ENCODE results near the gene GTF2H4. TPM values are rescaled to one million over a fixed set of nuclear protein-coding genes. Genes with fewer than 3 reads are reported as not detected.
"Not testable (repeated sequence)": the region's sequence is repeated elsewhere in the genome, so short reads cannot be mapped to it uniquely, and the experiment has no call there.

Gene GTF2H4
- total and polyA plus RNA-seq, 5 donors = 10.6 to 29.7 (median 14.1) TPM

DNA sequence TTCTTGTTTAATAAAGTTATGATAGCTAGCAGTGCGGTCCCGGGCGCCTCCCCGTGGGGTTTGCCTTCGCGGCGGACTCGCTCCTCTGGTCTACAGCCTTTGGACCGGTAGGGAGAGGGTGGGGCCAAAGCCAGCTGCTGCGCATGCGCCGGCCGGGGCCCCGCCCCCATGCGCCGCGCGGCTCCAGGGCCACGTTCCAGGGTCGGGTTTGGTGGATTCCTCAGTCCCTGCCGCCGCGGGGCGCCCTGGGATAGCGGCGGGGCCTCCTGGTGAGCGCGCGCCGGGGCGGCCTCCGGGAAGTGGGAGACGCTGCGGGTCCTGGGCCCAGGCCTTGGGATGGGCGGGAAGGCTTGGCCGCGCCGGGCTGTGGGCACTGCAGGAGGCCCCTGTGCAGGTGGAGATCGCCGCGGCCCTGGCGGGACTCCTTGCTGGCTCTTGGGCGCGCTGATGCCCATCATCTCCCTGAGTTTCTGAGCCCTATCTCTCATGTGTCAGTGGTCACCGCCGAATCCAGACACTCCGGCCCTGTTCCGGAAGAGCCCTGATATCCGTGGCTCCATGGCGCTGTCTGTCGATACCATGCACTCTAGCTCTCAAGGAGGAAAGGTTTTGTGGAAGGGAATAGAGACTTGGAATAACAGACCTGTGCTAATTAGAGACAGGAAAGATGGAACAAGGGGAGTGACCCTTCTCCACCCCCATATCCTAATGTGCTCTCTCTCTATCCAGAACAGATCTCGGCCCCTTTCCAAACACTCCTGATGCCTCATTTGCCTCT is 6.3 kb downstream of the GTF2H4 start, which contains the start of gene VARS2:
TSS of gene VARS2 (plus strand) at position 163 of the 778 bp plus-strand sequence. CDS start at position 762, 599 bp downstream.
- Histone ChIP-seq H3K9me3 (ENCODE audit: control insufficient read depth, low read length) (no peaks in the 10 kb centered on the region), H3K27me3 (ENCODE audit: control insufficient read depth, insufficient read depth) (no peaks in the 10 kb centered on the region), H3K4me1 (ENCODE audit: control insufficient read depth, insufficient read depth, low read length) (peaks cover 2% of the 10 kb centered on the region), H3K4me3 (ENCODE audit: low read length) (peak within 1 kb of the TSS; percentile 37), H3K27ac (ENCODE audit: low read length) (peak within 1 kb of the TSS; percentile 76)
- under 1% methylated on average over 52 of the region's 52 CpGs for WGBS
- ATAC-seq (peak; percentile 97), DNase-seq (peak; percentile 89 to 97 (median 96))
- intact Hi-C loops (cut with DNase I) = loop anchor here in 3 of 4 donors (2.0 to 10.0 kb wide), 3 partner anchors 155 to 169 kb away; partner anchors contain the start of genes FLOT1 (in 1 of the 3) and IER3 (in 1 of the 3)

- WGBS = 37% methylated on average over 17 of the region's 17 CpGs
- Histone ChIP-seq H3K27ac (ENCODE audit: low read length) (peak overlapping the region; percentile 76), H3K4me1 (ENCODE audit: control insufficient read depth, insufficient read depth, low read length) (peaks cover 2% of the 10 kb centered on the region), H3K9me3 (ENCODE audit: control insufficient read depth, low read length) (no peaks in the 10 kb centered on the region), H3K4me3 (ENCODE audit: low read length) (peak overlapping the region; percentile 37), H3K27me3 (ENCODE audit: control insufficient read depth, insufficient read depth) (no peaks in the 10 kb centered on the region)
- intact Hi-C loops (cut with DNase I) = loop anchor here in 3 of 4 donors (2.0 to 10.0 kb wide), 4 partner anchors 154 to 170 kb away; partner anchors contain the start of genes FLOT1 (in 1 of the 3) and IER3 (in 1 of the 3)
- peak in 1 of 3 donors; percentile 42 for DNase-seq
- peak in 1 of 2 donors; percentile 3 for ATAC-seq
These were observed 7.0 kb downstream of the GTF2H4 start for GRCh38 chr6:30914854-30915590.

DNA sequence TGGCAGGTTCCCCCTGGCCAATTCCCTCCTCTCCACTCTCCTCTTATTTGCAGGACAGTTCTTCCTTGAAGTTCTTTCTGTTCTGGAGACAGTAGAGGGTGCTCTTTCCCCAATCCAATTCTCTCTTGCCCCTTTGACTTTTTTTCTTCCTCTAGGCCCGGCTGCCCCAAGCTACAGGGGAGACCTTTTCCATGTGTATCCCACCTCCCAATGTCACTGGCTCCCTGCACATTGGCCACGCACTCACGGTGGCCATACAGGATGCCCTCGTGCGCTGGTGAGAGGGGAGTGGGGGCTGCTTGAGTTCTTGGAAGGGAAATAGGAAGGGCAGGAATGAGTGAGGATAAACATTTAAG is 7.6 kb downstream of the GTF2H4 start:
- intact Hi-C loops (cut with DNase I) = loop anchor here in 3 of 4 donors (2.0 to 10.0 kb wide), 4 partner anchors 153 to 171 kb away; partner anchors contain the start of genes FLOT1 (in 1 of the 3) and IER3 (in 1 of the 3)
- WGBS = 17% methylated on average over 5 of the region's 5 CpGs

DNA sequence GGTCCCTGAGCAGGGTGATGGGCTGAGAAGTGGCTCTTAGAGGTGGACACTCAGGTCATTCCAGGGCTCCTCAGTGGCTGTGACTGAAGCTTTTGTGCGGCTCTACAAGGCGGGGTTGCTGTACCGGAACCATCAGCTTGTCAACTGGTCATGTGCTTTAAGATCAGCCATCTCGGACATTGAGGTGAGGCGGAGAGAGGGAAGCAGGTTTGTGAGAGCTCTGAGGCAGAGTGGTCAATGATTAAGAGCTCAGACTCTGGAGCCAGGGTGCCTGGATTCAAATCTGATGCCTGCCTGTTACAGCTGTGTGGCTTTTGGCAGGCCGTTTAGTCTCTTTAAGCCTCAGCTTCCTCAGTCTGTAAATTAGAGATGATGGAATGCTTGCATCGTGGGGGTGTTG is 9.0 kb downstream of the GTF2H4 start:
- Histone ChIP-seq H3K27ac (ENCODE audit: low read length) (no peak overlapping the region), H3K9me3 (ENCODE audit: control insufficient read depth, low read length) (no peaks in the 10 kb centered on the region), H3K4me1 (ENCODE audit: control insufficient read depth, insufficient read depth, low read length) (peaks cover 2% of the 10 kb centered on the region), H3K27me3 (ENCODE audit: control insufficient read depth, insufficient read depth) (no peaks in the 10 kb centered on the region), H3K4me3 (ENCODE audit: low read length) (no peak overlapping the region)
- no peak for DNase-seq
- intact Hi-C loops (cut with DNase I) = loop anchor here in 2 of 4 donors (5.0 to 10.0 kb wide), 3 partner anchors 155 to 172 kb away; partner anchors contain the start of genes FLOT1 (in 1 of the 2) and IER3 (in 1 of the 2)
- no peak for ATAC-seq
- 92% methylated on average over 7 of the region's 7 CpGs for WGBS

More for the DNA sequence above, 7.6 kb downstream of the GTF2H4 start:
- peaks cover 2% of the 10 kb centered on the region for H3K4me1 ChIP-seq (ENCODE audit: control insufficient read depth, insufficient read depth, low read length)
- H3K4me3 ChIP-seq (ENCODE audit: low read length) = no peak overlapping the region
- H3K27ac ChIP-seq (ENCODE audit: low read length) = peak overlapping the region; percentile 76
- ATAC-seq (peak; percentile 21 to 26), DNase-seq (peak in 1 of 3 donors; percentile 63)
- H3K27me3 ChIP-seq (ENCODE audit: control insufficient read depth, insufficient read depth) = no peaks in the 10 kb centered on the region
- no peaks in the 10 kb centered on the region for H3K9me3 ChIP-seq (ENCODE audit: control insufficient read depth, low read length)

DNA sequence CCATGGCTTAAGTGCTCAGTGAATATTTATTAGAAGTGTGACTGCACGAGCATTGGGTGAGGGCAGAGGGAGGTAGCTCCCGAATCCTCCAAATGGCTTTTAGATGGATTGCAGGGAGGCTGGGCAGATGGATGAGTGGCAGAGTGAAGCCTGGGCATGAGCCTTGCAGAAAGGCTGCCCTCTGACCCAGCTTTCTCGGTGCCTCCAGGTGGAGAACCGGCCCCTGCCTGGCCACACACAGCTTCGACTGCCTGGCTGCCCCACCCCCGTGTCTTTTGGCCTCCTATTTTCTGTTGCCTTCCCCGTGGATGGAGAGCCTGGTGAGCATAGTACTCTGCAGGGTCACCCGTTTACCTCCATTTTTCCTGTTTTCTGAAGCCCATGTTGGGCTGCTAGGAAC is 9.5 kb downstream of the GTF2H4 start:
- no peak overlapping the region for H3K4me3 ChIP-seq (ENCODE audit: low read length)
- ATAC-seq (no peak), DNase-seq (peak in 1 of 3 donors; percentile 40)
- intact Hi-C loops (cut with DNase I) = loop anchor here in 2 of 4 donors (5.0 to 10.0 kb wide), 3 partner anchors 155 to 173 kb away; partner anchors contain the start of genes FLOT1 (in 1 of the 2) and IER3 (in 1 of the 2)
- no peak overlapping the region for H3K27ac ChIP-seq (ENCODE audit: low read length)
- peaks cover 2% of the 10 kb centered on the region for H3K4me1 ChIP-seq (ENCODE audit: control insufficient read depth, insufficient read depth, low read length)
- no peaks in the 10 kb centered on the region for H3K27me3 ChIP-seq (ENCODE audit: control insufficient read depth, insufficient read depth)
- WGBS = 91% methylated on average over 8 of the region's 8 CpGs
- H3K9me3 ChIP-seq (ENCODE audit: control insufficient read depth, low read length) = no peaks in the 10 kb centered on the region

GRCh38 chr6:30918670-30919069 is 10.7 kb downstream of the GTF2H4 start:
- 93% methylated on average over 8 of the region's 8 CpGs for whole genome bisulfite sequencing
- Histone ChIP-seq H3K4me1 (ENCODE audit: control insufficient read depth, insufficient read depth, low read length) (peaks cover 2% of the 10 kb centered on the region), H3K9me3 (ENCODE audit: control insufficient read depth, low read length) (no peaks in the 10 kb centered on the region), H3K27me3 (ENCODE audit: control insufficient read depth, insufficient read depth) (no peaks in the 10 kb centered on the region), H3K4me3 (ENCODE audit: low read length) (no peak overlapping the region), H3K27ac (ENCODE audit: low read length) (no peak overlapping the region)
- intact Hi-C loops (cut with DNase I) = loop anchor here in 2 of 4 donors (5.0 to 10.0 kb wide), 3 partner anchors 154 to 174 kb away; partner anchors contain the start of genes FLOT1 (in 1 of the 2) and IER3 (in 1 of the 2)
- ATAC-seq (no peak), DNase-seq (no peak)

- Histone ChIP-seq H3K4me1 (ENCODE audit: control insufficient read depth, insufficient read depth, low read length) (no peaks in the 10 kb centered on the region), H3K4me3 (ENCODE audit: low read length) (no peak overlapping the region), H3K9me3 (ENCODE audit: control insufficient read depth, low read length) (no peaks in the 10 kb centered on the region), H3K27ac (ENCODE audit: low read length) (no peak overlapping the region), H3K27me3 (ENCODE audit: control insufficient read depth, insufficient read depth) (no peaks in the 10 kb centered on the region)
- DNase-seq (no peak), ATAC-seq (no peak)
- intact Hi-C loops (cut with DNase I) = loop anchor here in 1 of 4 donors (5.0 kb wide), 1 partner anchor 140 kb away; no protein-coding TSS in a partner anchor
- 93% methylated on average over 7 of the region's 7 CpGs for WGBS
These were observed 14.4 kb downstream of the GTF2H4 start for GRCh38 chr6:30922447-30922852.

- ATAC-seq = peak in 1 of 2 donors; percentile 57
- intact Hi-C loops (cut with DNase I) = loop anchor here in 1 of 4 donors (5.0 kb wide), 1 partner anchor 138 kb away; no protein-coding TSS in a partner anchor
These were observed 16.1 kb downstream of the GTF2H4 start for GRCh38 chr6:30924040-30924627.

DNA sequence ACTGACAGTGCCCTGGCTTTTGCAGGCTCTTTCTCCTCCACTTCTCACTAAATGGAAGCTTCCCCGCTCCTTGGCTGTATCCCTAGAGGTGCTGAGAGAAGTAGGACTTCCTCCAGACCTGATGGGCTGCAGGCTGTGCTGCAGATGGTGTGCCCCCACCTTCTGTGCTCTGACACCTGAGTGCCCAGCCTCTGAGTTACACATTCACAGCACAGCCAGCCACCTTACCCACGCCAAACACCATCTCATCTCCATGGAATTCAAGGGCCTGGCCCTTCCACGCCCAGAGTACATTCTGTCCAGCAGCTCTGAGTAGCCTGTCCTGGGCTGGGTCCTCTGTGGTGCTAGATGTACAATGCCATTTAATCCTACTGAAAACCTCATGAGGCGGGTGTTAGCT is 18.6 kb downstream of the GTF2H4 start:
- Histone ChIP-seq H3K9me3 (ENCODE audit: control insufficient read depth, low read length) (no peaks in the 10 kb centered on the region), H3K27ac (ENCODE audit: low read length) (peak overlapping the region; percentile 48), H3K27me3 (ENCODE audit: control insufficient read depth, insufficient read depth) (no peaks in the 10 kb centered on the region), H3K4me3 (ENCODE audit: low read length) (no peak overlapping the region), H3K4me1 (ENCODE audit: control insufficient read depth, insufficient read depth, low read length) (no peaks in the 10 kb centered on the region)
- DNase-seq (peak in 1 of 3 donors; percentile 40), ATAC-seq (peak; percentile 41 to 74)
- 80% methylated on average over 4 of the region's 4 CpGs for WGBS
- intact Hi-C loops (cut with DNase I) = no loop called here

More at GRCh38 chr6:30924040-30924627, 16.1 kb downstream of the GTF2H4 start:
- 79% methylated on average over 9 of the region's 9 CpGs for WGBS
- not testable (repeated sequence) for H3K9me3 ChIP-seq (ENCODE audit: control insufficient read depth, low read length); H3K4me1 ChIP-seq (ENCODE audit: control insufficient read depth, insufficient read depth, low read length); H3K27ac ChIP-seq (ENCODE audit: low read length); H3K4me3 ChIP-seq (ENCODE audit: low read length); H3K27me3 ChIP-seq (ENCODE audit: control insufficient read depth, insufficient read depth)
- peak in 2 of 3 donors; percentile 47 to 57 for DNase-seq

DNA sequence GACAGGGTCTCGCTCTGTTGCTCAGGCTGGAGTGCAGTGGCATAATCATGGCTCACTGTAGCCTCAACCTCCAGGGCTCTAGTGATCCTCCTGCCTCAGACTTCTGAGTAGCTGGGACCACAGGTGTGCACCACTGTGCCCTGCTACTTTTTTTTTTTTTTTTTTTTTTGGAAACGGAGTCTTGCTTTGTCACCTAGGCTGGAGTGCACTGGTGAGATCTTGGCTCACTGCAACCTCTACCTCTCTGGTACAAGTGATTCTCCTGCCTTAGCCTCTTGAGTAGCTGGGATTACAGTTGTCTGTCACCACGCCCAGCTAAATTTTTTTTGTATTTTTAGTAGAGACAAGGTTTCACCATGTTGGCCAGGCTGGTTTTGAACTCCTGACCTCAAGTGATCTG is 19.1 kb downstream of the GTF2H4 start:
- DNase-seq; H3K27me3 ChIP-seq (ENCODE audit: control insufficient read depth, insufficient read depth); ATAC-seq; intact Hi-C loops (cut with DNase I); H3K27ac ChIP-seq (ENCODE audit: low read length); H3K9me3 ChIP-seq (ENCODE audit: control insufficient read depth, low read length); H3K4me3 ChIP-seq (ENCODE audit: low read length); H3K4me1 ChIP-seq (ENCODE audit: control insufficient read depth, insufficient read depth, low read length): not testable (repeated sequence)
- WGBS = 95% methylated on average over 3 of the region's 3 CpGs
